OCI-M2 (cell line): ENCODE results near the gene NEUROD1.

Experiments
- DNase-seq: peaks from one replicate; lab custom pipeline; 2025; ENCODE audit not compliant: unreplicated experiment; lab: John Stamatoyannopoulos, UW

The NEUROD1 gene

GRCh38 chr2:181680937-181681811 lies 857 bp upstream of the NEUROD1 start:
- DNase-seq: no peak

GRCh38 chr2:181679544-181679979 lies 755 bp downstream of the NEUROD1 start:
- DNase-seq: no peak

- no peak for DNase-seq
Measured at GRCh38 chr2:181678861-181679543, 1.3 kb downstream of the NEUROD1 start.

- DNase-seq: no peak
Measured at GRCh38 chr2:181677912-181678586, 2.3 kb downstream of the NEUROD1 start.

GRCh38 chr2:181675254-181675653 lies 5.1 kb downstream of the NEUROD1 start:
- no peak for DNase-seq

- DNase-seq: no peak
Measured at GRCh38 chr2:181674461-181674860, 5.9 kb downstream of the NEUROD1 start.

- no peak for DNase-seq
Measured at GRCh38 chr2:181673173-181673572, 7.1 kb downstream of the NEUROD1 start.

- no peak for DNase-seq
Measured at GRCh38 chr2:181672255-181673008, 7.9 kb downstream of the NEUROD1 start.

- no peak for DNase-seq
Measured at GRCh38 chr2:181670632-181671031, 9.7 kb downstream of the NEUROD1 start.

GRCh38 chr2:181667234-181667633 lies 13.1 kb downstream of the NEUROD1 start:
- no peak for DNase-seq

GRCh38 chr2:181662287-181662686 lies 18.0 kb downstream of the NEUROD1 start:
- no peak for DNase-seq

GRCh38 chr2:181660181-181660580 lies 20.1 kb downstream of the NEUROD1 start:
- DNase-seq: no peak

GRCh38 chr2:181658444-181658843 lies 21.9 kb downstream of the NEUROD1 start:
- no peak for DNase-seq

- no peak for DNase-seq
Measured at GRCh38 chr2:181657379-181657778, 22.9 kb downstream of the NEUROD1 start.

- no peak for DNase-seq
Measured at GRCh38 chr2:181656450-181657291, 23.6 kb downstream of the NEUROD1 start, which contains the start of gene CERKL. TSS of gene CERKL (minus strand) at chr2:181657105. CDS start at chr2:181657006, 99 bp downstream.

GRCh38 chr2:181655519-181655918 lies 24.8 kb downstream of the NEUROD1 start:
- no peak for DNase-seq

- DNase-seq: no peak
Measured at GRCh38 chr2:181649436-181649979, 30.8 kb downstream of the NEUROD1 start.

- DNase-seq: no peak
Measured at GRCh38 chr2:181648478-181649155, 31.7 kb downstream of the NEUROD1 start.

GRCh38 chr2:181646415-181646987 lies 33.8 kb downstream of the NEUROD1 start:
- no peak for DNase-seq
